Tibial nerve (tissue), 4 donors: ENCODE data around the gene MMP1. TPM values are rescaled to one million over a fixed set of nuclear protein-coding genes. Genes with fewer than 3 reads are reported as not detected.

Experiments used
- DNase-seq, 2 donors: peaks; one replicate each; pipeline ENCODE4 v3.0.0-alpha.2; 2019; ENCODE audit warnings: low spot score in 2 of 2
- H3K27ac ChIP-seq, 4 donors: fragments of 200-600 bp; sonication (generic) in 3 of 4; one replicate each; pipeline ENCODE4 v1.5.1; 2017 to 2019; ENCODE audit warnings: mild to moderate bottlenecking in 1 of 4
- H3K27me3 ChIP-seq, 2 donors: fragments of 200-600 bp; sonication (generic) in 1 of 2; one replicate each; pipeline versions ENCODE4 v1.5.1 to v1.6.0; 2017 to 2019
- H3K36me3 ChIP-seq, 3 donors: fragments of 200-600 bp; sonication (generic); one replicate each; pipeline ENCODE4 v1.5.1; 2018 to 2019
- H3K4me1 ChIP-seq, 4 donors: fragments of 200-600 bp; sonication (generic) in 3 of 4; one replicate each; pipeline ENCODE4 v1.5.1; 2017 to 2019
- H3K4me3 ChIP-seq, 4 donors: fragments of 200-600 bp; sonication (generic) in 3 of 4; one replicate each; pipeline ENCODE4 v1.5.1; 2017 to 2019; ENCODE audit warnings: mild to moderate bottlenecking in 1 of 4, moderate library complexity in 1 of 4
- H3K9me3 ChIP-seq, 4 donors: fragments of 200-600 bp; sonication (generic) in 3 of 4; one replicate each; pipeline ENCODE4 v1.5.1; 2017 to 2019
- EP300 ChIP-seq, 2 donors: sonication (generic); formaldehyde crosslinking; IDR thresholded peaks; one replicate each; pipeline ENCODE4 v1.6.1; 2017; ENCODE audit warnings: antibody characterized with exemption in 2 of 2, mild to moderate bottlenecking in 1 of 2
- POLR2A ChIP-seq, 2 donors: fragments of 450-650 bp; IDR thresholded peaks; one replicate each; pipeline ENCODE4 v1.6.1; 2017; ENCODE audit warnings: antibody characterized with exemption in 2 of 2, mild to moderate bottlenecking in 2 of 2, moderate library complexity in 2 of 2
- WGBS, 2 donors: methylation state at CpG; one replicate each; pipeline ENCODE4 v1.1.5; 2018; 5-methylcytosine and 5-hydroxymethylcytosine counted together
- total RNA-seq, 4 donors: library from RNA; depleted of rRNA; stranded (reverse); fragments of >200 nt; gene quantifications; one replicate each; pipeline ENCODE4 v1.1.0, GENCODE V29; 2016
- TF ChIP-seq, protein P1 (sequence below), 5 experiments: fragments of 200-600 bp in 3 of 5; fragments of 450-650 bp in 2 of 5; sonication (generic) in 3 of 5; IDR thresholded peaks; one replicate each; pipeline ENCODE4 v1.5.1; 2016 to 2019; ENCODE audit warnings: antibody characterized with exemption in 5 of 5, mild to moderate bottlenecking in 3 of 5, moderate library complexity in 2 of 5

MMP1 gene
- total RNA-seq, 4 donors from 2014 or later: not detected

DNA sequence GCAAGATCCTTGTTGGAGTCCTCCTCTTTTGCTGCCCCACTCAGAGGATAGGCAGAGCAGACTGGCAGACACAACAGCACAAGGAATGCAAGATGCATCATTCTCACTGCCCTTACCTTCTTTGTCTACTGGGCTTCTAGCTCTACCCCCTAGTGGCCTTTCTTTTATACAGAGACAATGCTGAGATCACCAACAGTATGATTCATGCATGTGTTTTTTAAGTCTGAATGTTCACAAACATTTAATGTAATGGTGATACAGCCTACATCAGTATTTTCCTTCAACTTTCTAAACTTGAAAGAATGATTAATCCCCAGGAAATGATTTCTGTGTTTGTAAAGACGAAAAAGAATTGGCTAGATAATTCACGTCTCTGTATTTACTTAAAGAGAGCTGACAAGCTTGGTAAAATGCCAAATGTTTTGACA lies 17.5 kb downstream of the MMP1 start, which contains the start of gene MMP10:
TSS of gene MMP10 (minus strand) at position 138 of the 428 bp plus-strand sequence. CDS start at position 101, 37 bp downstream.
- TF ChIP-seq POLR2A (IDR thresholded peaks at IDR 0.05): no peak
- no peak for TF ChIP-seq EP300 (IDR thresholded peaks at IDR 0.05)
- TF ChIP-seq, protein P1, sequence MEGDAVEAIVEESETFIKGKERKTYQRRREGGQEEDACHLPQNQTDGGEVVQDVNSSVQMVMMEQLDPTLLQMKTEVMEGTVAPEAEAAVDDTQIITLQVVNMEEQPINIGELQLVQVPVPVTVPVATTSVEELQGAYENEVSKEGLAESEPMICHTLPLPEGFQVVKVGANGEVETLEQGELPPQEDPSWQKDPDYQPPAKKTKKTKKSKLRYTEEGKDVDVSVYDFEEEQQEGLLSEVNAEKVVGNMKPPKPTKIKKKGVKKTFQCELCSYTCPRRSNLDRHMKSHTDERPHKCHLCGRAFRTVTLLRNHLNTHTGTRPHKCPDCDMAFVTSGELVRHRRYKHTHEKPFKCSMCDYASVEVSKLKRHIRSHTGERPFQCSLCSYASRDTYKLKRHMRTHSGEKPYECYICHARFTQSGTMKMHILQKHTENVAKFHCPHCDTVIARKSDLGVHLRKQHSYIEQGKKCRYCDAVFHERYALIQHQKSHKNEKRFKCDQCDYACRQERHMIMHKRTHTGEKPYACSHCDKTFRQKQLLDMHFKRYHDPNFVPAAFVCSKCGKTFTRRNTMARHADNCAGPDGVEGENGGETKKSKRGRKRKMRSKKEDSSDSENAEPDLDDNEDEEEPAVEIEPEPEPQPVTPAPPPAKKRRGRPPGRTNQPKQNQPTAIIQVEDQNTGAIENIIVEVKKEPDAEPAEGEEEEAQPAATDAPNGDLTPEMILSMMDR (IDR thresholded peaks at IDR 0.05): no peak
- Histone ChIP-seq H3K4me1 (no peaks in the 10 kb centered on the region), H3K27ac (no peak within 1 kb of the TSS), H3K36me3 (no peaks in the 10 kb centered on the region), H3K4me3 (no peak within 1 kb of the TSS), H3K9me3 (no peaks in the 10 kb centered on the region), H3K27me3 (no peaks in the 10 kb centered on the region)
- 11 to 14% methylated on average over 2 of the region's 2 CpGs for WGBS, 2 donors
- DNase-seq: no peak

DNA sequence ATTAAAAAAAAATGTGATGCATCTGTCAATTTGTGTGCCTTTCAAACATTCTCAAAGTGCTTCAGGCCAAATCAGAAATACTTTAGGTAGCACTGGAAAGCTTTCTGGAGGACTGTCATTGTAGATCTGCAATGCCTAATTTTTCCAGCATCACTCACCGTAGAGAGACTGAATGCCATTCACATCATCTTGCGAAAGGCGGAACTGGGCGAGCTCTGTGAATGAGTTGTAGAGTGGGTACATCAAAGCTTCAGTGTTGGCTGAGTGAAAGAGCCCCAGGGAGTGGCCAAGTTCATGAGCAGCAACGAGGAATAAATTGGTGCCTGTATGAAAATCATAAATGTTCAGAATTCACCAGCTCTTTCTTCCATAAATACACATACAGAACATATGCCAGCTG lies 21.5 kb downstream of the MMP1 start:
- TF ChIP-seq, protein P1 (IDR thresholded peaks at IDR 0.05): no peak
- no peak for TF ChIP-seq POLR2A (IDR thresholded peaks at IDR 0.05)
- TF ChIP-seq EP300 (IDR thresholded peaks at IDR 0.05): no peak
- Histone ChIP-seq H3K9me3 (no peaks in the 10 kb centered on the region), H3K27ac (no peak overlapping the region), H3K4me1 (no peaks in the 10 kb centered on the region), H3K27me3 (no peaks in the 10 kb centered on the region), H3K4me3 (no peak overlapping the region), H3K36me3 (no peaks in the 10 kb centered on the region)
- no peak for DNase-seq
- 64 to 76% methylated on average over 5 of the region's 5 CpGs for WGBS, 2 donors

DNA sequence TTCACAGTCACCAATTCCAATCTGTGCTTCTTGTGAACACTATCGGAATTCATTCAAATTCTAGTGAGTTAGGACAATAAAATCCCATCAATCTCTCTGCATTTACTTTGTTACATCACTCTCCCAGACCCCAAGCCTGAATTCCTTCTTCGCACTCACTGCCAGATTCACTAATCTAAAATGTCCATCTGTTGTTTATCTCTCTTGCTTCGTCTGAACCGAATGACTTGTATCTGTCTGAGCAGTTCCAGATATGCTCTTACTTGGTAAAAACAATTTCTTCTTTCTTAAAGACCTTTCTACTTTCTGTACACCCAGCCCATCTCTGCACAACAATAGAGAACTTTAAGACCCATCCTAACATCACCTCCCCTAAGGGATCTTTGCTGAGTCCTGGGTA lies 24.6 kb downstream of the MMP1 start:
- TF ChIP-seq POLR2A (IDR thresholded peaks at IDR 0.05) (no peak), EP300 (IDR thresholded peaks at IDR 0.05) (no peak)
- TF ChIP-seq, protein P1 (IDR thresholded peaks at IDR 0.05): no peak
- Histone ChIP-seq H3K36me3 (no peaks in the 10 kb centered on the region), H3K4me3 (no peak overlapping the region), H3K9me3 (no peaks in the 10 kb centered on the region), H3K4me1 (no peaks in the 10 kb centered on the region), H3K27ac (no peak overlapping the region), H3K27me3 (no peaks in the 10 kb centered on the region)
- WGBS, 2 donors: 69 to 73% methylated on average over 4 of the region's 4 CpGs
- no peak for DNase-seq

DNA sequence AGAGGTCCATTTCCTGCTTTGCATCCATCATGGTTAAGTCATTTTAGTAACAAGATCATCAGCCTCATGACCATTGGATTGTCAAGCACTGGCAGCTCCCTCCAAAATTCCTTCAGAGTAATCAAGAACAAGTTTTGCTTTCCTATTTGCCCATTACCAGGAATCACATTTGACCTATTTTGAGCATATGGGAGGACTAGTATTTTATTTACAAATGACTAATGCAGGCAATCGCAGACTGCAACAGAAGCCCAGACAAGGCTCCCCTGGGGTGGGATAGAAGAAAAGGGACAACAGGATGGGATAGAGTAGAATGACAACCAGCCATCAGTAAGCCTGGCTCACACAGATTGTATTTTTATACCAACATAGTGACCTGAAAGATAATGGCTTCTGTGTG lies 26.6 kb downstream of the MMP1 start:
- Histone ChIP-seq H3K9me3 (no peaks in the 10 kb centered on the region), H3K36me3 (no peaks in the 10 kb centered on the region), H3K27ac (no peak overlapping the region), H3K27me3 (no peaks in the 10 kb centered on the region), H3K4me1 (no peaks in the 10 kb centered on the region), H3K4me3 (no peak overlapping the region)
- DNase-seq: no peak
- WGBS, 2 donors: 60 to 65% methylated on average over 1 of the region's 1 CpG
- TF ChIP-seq POLR2A (IDR thresholded peaks at IDR 0.05) (no peak), EP300 (IDR thresholded peaks at IDR 0.05) (no peak)
- TF ChIP-seq, protein P1 (IDR thresholded peaks at IDR 0.05): no peak

DNA sequence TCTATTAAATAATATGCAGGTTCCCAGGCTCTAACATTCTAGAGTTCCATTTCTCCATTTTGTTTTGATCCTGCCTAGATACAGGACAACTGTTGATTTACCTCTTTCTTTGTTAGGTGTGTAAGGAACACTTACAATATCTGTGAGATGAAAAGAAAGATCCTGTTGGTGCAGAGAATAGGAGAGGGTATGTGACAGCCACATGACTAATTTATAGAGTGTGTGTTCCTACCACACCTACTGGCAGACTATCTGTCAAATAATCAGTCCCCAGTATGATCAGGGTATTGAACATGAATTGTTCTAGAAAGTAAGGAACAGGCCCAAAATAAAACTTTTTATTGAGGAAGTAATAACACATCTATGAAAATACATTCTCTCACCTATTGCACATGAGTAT lies 27.8 kb downstream of the MMP1 start:
- TF ChIP-seq, protein P1 (IDR thresholded peaks at IDR 0.05): no peak
- TF ChIP-seq EP300 (IDR thresholded peaks at IDR 0.05) (no peak), POLR2A (IDR thresholded peaks at IDR 0.05) (no peak)
- no peak overlapping the region for H3K27ac ChIP-seq
- H3K9me3 ChIP-seq: no peaks in the 10 kb centered on the region
- no peak for DNase-seq
- H3K36me3 ChIP-seq: no peaks in the 10 kb centered on the region
- no peaks in the 10 kb centered on the region for H3K4me1 ChIP-seq
- no peaks in the 10 kb centered on the region for H3K27me3 ChIP-seq
- H3K4me3 ChIP-seq: no peak overlapping the region
